HG03175 (cell line): Measurements from ENCODE around the gene EGFLAM.

ENCODE experiments used
- ATAC-seq: cut with Tn5 transposase; IDR thresholded peaks from one replicate; pipeline ENCODE4 v1.9.1; 2021; ENCODE audit warnings: mild to moderate bottlenecking, moderate library complexity; ENCODE audit not compliant: unreplicated experiment

EGFLAM gene

GRCh38 chr5:38467353-38468040 is 209.1 kb downstream of the EGFLAM start:
- ATAC-seq: no peak

GRCh38 chr5:38468202-38468673 is 209.9 kb downstream of the EGFLAM start:
- ATAC-seq: no peak

GRCh38 chr5:38468978-38469706 is 210.8 kb downstream of the EGFLAM start:
- ATAC-seq: no peak

- no peak for ATAC-seq
These were observed 211.4 kb downstream of the EGFLAM start for GRCh38 chr5:38469707-38470267.

GRCh38 chr5:38471709-38472108 is 213.3 kb downstream of the EGFLAM start:
- no peak for ATAC-seq

- no peak for ATAC-seq
These were observed 214.2 kb downstream of the EGFLAM start for GRCh38 chr5:38472541-38472940.

GRCh38 chr5:38473008-38473407 is 214.6 kb downstream of the EGFLAM start:
- no peak for ATAC-seq

GRCh38 chr5:38478166-38478565 is 219.8 kb downstream of the EGFLAM start:
- ATAC-seq: no peak

- no peak for ATAC-seq
These were observed 220.5 kb downstream of the EGFLAM start for GRCh38 chr5:38478878-38479277.

- ATAC-seq: no peak
These were observed 221.1 kb downstream of the EGFLAM start for GRCh38 chr5:38479315-38479904.

GRCh38 chr5:38483805-38484398 is 225.5 kb downstream of the EGFLAM start:
- no peak for ATAC-seq

GRCh38 chr5:38494175-38494574 is 235.8 kb downstream of the EGFLAM start:
- ATAC-seq: no peak

GRCh38 chr5:38494763-38495162 is 236.4 kb downstream of the EGFLAM start:
- no peak for ATAC-seq

- no peak for ATAC-seq
These were observed 239.6 kb downstream of the EGFLAM start for GRCh38 chr5:38497946-38498345.

- no peak for ATAC-seq
These were observed 242.4 kb downstream of the EGFLAM start for GRCh38 chr5:38500573-38501260.

GRCh38 chr5:38506302-38506701 is 247.9 kb downstream of the EGFLAM start:
- ATAC-seq: no peak

- no peak for ATAC-seq
These were observed 250.8 kb downstream of the EGFLAM start for GRCh38 chr5:38509185-38509584.
